GM12892 (cell line): Measurements from ENCODE around the gene PSMB9.

Experiments used
- POLR2A ChIP-seq: IDR thresholded peaks from 2 replicates; pipeline ENCODE4 v1.6.1; 2011; ENCODE audit warnings: low read depth, low read length, control low read depth
- POLR2AphosphoS5 ChIP-seq: IDR thresholded peaks from 2 replicates; pipeline ENCODE4 v1.6.1; 2011; ENCODE audit warnings: low read depth, low read length, control low read depth
- TAF1 ChIP-seq: IDR thresholded peaks from 2 replicates; pipeline ENCODE4 v1.6.1; 2011; ENCODE audit warnings: low read depth, mild to moderate bottlenecking, control low read depth, low read length, borderline replicate concordance

- TF ChIP-seq POLR2A: no peak
- no peak for TF ChIP-seq POLR2AphosphoS5
- TF ChIP-seq TAF1: no peak
Observed at GRCh38 chr6:32867554-32868256, 13.7 kb downstream of the PSMB9 start.
